Loucy (cell line): ENCODE measurements around the gene LINC01488.

Source experiments
- H2AFZ ChIP-seq: fragments of 200-600 bp; sonication (generic); 2 replicates; pipeline ENCODE4 v1.6.0; 2016; ENCODE audit warnings: antibody characterized with exemption, mild to moderate bottlenecking, low read length, moderate library complexity
- H3F3A ChIP-seq: fragments of 200-600 bp; 2 replicates; pipeline ENCODE4 v1.6.0; 2016; ENCODE audit warnings: antibody characterized with exemption, low read depth, mild to moderate bottlenecking
- H3K27me3 ChIP-seq: fragments of 200-600 bp; sonication (generic); 2 replicates; pipeline ENCODE4 v1.6.1; 2014; ENCODE audit warnings: low read length, mild to moderate bottlenecking; ENCODE audit not compliant: insufficient read depth, poor library complexity, severe bottlenecking
- H3K36me3 ChIP-seq: fragments of 200-600 bp; sonication (generic); 2 replicates; pipeline ENCODE4 v1.6.1; 2016; ENCODE audit warnings: low read length; ENCODE audit not compliant: insufficient read depth
- H3K4me1 ChIP-seq: fragments of 200-600 bp; sonication (generic); 2 replicates; pipeline ENCODE4 v1.5.1; 2014; ENCODE audit warnings: low read length, mild to moderate bottlenecking; ENCODE audit not compliant: insufficient read depth, poor library complexity, severe bottlenecking
- H3K4me2 ChIP-seq: fragments of 200-600 bp; sonication (generic); 2 replicates; pipeline ENCODE4 v1.6.0; 2014; ENCODE audit warnings: antibody characterized with exemption, low read length, low read depth, mild to moderate bottlenecking; ENCODE audit not compliant: poor library complexity, severe bottlenecking
- H3K4me3 ChIP-seq: fragments of 200-600 bp; sonication (generic); 2 replicates; pipeline ENCODE4 v1.5.1; 2014; ENCODE audit warnings: low read length, mild to moderate bottlenecking, mixed read lengths; ENCODE audit not compliant: poor library complexity, severe bottlenecking
- H3K79me2 ChIP-seq: fragments of 200-600 bp; sonication (generic); 2 replicates; pipeline ENCODE4 v1.6.1; 2014; ENCODE audit warnings: low read length; ENCODE audit not compliant: insufficient read depth
- H3K9ac ChIP-seq: fragments of 200-600 bp; sonication (generic); 2 replicates; pipeline ENCODE4 v1.6.0; 2014; ENCODE audit warnings: mild to moderate bottlenecking, low read depth, low read length, moderate library complexity; ENCODE audit not compliant: poor library complexity, severe bottlenecking
- H3K9me2 ChIP-seq: fragments of 200-600 bp; sonication (generic); replicated peaks from 2 replicates; pipeline ENCODE4 v1.6.1; 2016; ENCODE audit warnings: low read depth, low read length, mixed read lengths
- H3K9me3 ChIP-seq: fragments of 200-600 bp; sonication (generic); 2 replicates; pipeline ENCODE4 v1.6.1; 2014; ENCODE audit warnings: mild to moderate bottlenecking, antibody characterized with exemption, low read length, low read depth; ENCODE audit not compliant: insufficient read depth
- H4K20me1 ChIP-seq: fragments of 200-600 bp; sonication (generic); 2 replicates; pipeline ENCODE4 v1.6.0; 2014; ENCODE audit warnings: antibody characterized with exemption, low read length, mild to moderate bottlenecking; ENCODE audit not compliant: insufficient read depth, poor library complexity, severe bottlenecking
- EZH2phosphoT487 ChIP-seq: fragments of 200-600 bp; IDR thresholded peaks from 2 replicates; pipeline ENCODE4 v1.6.1; 2018; ENCODE audit warnings: antibody characterized with exemption, mild to moderate bottlenecking, moderate library complexity, borderline replicate concordance
- TF ChIP-seq, protein P1 (sequence below): fragments of 200-600 bp; sonication (generic); conservative IDR thresholded peaks from 2 replicates; pipeline ENCODE4 v1.5.1; 2014; ENCODE audit warnings: mild to moderate bottlenecking, antibody characterized with exemption, low read length

LINC01488 gene

DNA sequence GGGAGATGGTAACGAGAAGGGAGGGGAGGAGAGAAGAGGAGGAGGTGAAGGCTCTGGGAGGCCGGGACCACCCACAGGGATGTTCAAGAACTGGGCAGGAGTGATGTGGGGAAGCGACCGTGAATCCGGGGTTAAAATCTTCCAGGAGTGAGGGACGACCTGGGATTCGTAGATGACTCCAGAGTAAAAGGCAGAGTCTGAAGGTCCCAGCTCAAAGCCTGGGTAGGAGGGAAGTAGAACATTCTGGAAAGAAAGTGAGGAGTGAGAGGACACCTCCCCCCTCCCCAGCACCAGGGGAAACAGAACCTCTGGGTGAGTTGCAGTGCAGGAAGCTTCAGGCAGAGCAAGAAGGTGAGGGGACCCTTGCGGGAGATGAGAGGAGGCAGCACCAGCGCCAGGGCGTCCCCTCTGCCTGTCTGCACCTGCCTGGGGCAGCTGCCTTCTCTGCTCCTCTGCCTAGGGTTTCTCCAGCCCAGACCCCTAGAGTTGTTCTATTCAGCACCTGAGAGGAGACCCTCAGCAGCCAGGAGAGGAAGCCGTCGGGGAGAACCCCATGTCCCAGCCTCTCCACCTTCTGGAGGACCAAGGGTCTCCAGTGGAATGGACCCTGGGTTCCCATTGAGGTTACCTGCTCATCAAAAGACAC, 49.7 kb downstream of the LINC01488 start:
- Histone ChIP-seq H3K4me2 (no peak overlapping the region), H3K36me3 (no peaks in the 10 kb centered on the region), H3K4me3 (no peak overlapping the region), H3K9me2 (no peaks in the 10 kb centered on the region), H2AFZ (no peak overlapping the region), H3K4me1 (no peaks in the 10 kb centered on the region), H3K27me3 (no peaks in the 10 kb centered on the region), H3F3A (no peaks in the 10 kb centered on the region), H3K9ac (no peak overlapping the region), H4K20me1 (no peaks in the 10 kb centered on the region), H3K79me2 (no peaks in the 10 kb centered on the region), H3K9me3 (no peaks in the 10 kb centered on the region)
- no peak for TF ChIP-seq EZH2phosphoT487

DNA sequence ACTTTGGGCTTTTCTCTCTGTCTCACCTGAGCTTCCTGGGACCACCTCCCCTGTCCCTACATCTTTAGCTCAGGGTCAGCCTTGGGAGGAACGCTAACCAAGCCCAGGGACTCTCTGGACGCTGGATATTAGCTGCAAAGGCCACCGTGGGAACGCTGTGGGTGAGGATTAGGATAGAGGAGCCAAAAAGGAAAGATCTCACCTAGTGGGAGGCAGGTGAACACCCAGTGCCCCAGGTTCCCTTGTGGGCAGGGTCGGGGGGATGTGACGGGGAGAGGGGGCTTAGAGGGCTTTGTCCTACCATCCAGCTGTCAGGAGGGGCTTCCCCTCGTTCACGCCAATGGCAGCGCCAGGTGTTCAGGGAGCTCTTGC, 50.2 kb downstream of the LINC01488 start:
- Histone ChIP-seq H2AFZ (no peak overlapping the region), H3K9me3 (no peaks in the 10 kb centered on the region), H3K9me2 (no peaks in the 10 kb centered on the region), H3K79me2 (no peaks in the 10 kb centered on the region), H3K27me3 (no peaks in the 10 kb centered on the region), H3K4me3 (no peak overlapping the region), H3K36me3 (no peaks in the 10 kb centered on the region), H3K9ac (no peak overlapping the region), H3K4me1 (no peaks in the 10 kb centered on the region), H3K4me2 (no peak overlapping the region), H4K20me1 (no peaks in the 10 kb centered on the region), H3F3A (no peaks in the 10 kb centered on the region)
- TF ChIP-seq, protein P1, sequence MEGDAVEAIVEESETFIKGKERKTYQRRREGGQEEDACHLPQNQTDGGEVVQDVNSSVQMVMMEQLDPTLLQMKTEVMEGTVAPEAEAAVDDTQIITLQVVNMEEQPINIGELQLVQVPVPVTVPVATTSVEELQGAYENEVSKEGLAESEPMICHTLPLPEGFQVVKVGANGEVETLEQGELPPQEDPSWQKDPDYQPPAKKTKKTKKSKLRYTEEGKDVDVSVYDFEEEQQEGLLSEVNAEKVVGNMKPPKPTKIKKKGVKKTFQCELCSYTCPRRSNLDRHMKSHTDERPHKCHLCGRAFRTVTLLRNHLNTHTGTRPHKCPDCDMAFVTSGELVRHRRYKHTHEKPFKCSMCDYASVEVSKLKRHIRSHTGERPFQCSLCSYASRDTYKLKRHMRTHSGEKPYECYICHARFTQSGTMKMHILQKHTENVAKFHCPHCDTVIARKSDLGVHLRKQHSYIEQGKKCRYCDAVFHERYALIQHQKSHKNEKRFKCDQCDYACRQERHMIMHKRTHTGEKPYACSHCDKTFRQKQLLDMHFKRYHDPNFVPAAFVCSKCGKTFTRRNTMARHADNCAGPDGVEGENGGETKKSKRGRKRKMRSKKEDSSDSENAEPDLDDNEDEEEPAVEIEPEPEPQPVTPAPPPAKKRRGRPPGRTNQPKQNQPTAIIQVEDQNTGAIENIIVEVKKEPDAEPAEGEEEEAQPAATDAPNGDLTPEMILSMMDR = no peak
- TF ChIP-seq EZH2phosphoT487 = no peak

DNA sequence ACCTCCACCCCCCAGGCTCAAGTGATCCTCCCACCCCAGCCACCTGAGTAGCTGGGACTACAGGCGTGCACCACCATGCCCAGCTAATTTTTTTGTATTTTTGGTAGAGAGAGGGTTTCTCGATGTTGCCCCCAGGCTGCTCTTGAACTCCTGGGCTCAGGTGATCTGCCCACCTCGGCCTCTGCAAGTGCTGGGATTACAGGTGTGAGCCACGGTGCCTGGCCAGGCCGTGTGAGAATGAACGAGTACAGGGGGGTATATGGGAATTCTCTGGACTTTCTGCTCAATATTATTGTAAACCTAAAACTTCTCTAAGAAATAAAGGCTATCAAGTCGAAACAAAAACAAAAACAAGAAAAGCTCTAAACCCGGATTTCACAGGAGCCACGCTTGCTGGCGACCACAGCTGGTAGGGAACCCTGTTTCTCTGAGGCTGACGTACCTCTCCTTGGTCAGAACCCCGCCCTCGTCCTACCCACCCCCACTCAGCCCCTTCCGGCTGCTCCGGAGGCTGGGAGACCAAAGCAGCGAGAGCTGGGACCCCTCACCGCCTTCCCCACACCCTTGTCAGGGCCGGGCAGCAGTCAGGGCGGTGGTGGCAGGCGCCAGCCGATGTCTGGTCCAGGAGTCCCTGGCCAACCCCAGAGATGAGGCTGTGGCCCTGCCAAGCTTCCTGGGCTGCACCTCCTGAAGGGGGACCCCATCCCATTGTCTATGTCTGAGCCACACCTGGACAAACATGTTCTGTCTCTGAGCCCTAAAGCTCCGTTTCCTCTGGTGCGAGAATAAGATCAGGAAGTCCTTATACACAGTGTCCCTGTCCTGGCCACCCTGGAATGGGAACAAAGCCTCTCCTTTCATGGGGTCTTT, 52.1 kb downstream of the LINC01488 start:
- Histone ChIP-seq H3F3A (no peaks in the 10 kb centered on the region), H2AFZ (no peak overlapping the region), H3K79me2 (no peaks in the 10 kb centered on the region), H3K36me3 (no peaks in the 10 kb centered on the region), H4K20me1 (no peaks in the 10 kb centered on the region), H3K9ac (no peak overlapping the region), H3K9me3 (no peaks in the 10 kb centered on the region), H3K4me2 (no peak overlapping the region), H3K27me3 (no peaks in the 10 kb centered on the region), H3K4me1 (no peaks in the 10 kb centered on the region), H3K9me2 (no peaks in the 10 kb centered on the region), H3K4me3 (no peak overlapping the region)
- TF ChIP-seq, protein P1 = no peak
- TF ChIP-seq EZH2phosphoT487 = no peak

DNA sequence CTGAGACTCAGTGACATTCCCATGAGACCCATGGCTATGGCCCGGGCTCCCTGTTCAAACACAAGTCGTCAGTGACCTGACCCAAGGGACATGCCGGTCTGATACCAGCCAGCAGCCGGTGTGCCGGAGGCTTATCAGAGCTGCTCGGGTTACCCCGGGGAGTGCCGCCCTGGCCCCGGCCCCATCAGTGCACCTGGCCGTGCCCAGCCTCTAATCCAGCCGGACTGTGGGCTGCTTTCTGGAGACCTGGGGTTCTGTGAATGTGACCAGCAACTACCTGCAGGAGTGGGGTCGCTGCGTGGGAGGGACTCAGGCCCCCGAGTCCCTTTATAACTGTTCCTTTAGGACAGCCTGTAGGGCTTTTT, 52.7 kb downstream of the LINC01488 start:
- Histone ChIP-seq H3K4me3 (no peak overlapping the region), H3K9me3 (no peaks in the 10 kb centered on the region), H3K79me2 (no peaks in the 10 kb centered on the region), H4K20me1 (no peaks in the 10 kb centered on the region), H3K9me2 (no peaks in the 10 kb centered on the region), H3F3A (no peaks in the 10 kb centered on the region), H3K4me2 (no peak overlapping the region), H3K4me1 (no peaks in the 10 kb centered on the region), H3K36me3 (no peaks in the 10 kb centered on the region), H3K27me3 (no peaks in the 10 kb centered on the region), H3K9ac (no peak overlapping the region), H2AFZ (no peak overlapping the region)
- TF ChIP-seq EZH2phosphoT487 = no peak
- TF ChIP-seq, protein P1 = no peak
